AG09309 (cell line): ENCODE data around the gene SSR3.
A peak's percentile ranks its signal among the peaks of the same experiment; 100 is the strongest.

Experiments
- DNase-seq: peaks from one replicate; pipeline ENCODE4 v3.0.0-alpha.2; 2010; ENCODE audit warnings: low read depth
- H3K4me3 ChIP-seq: 2 replicates; pipeline ENCODE4 v1.5.1; 2011; ENCODE audit warnings: mild to moderate bottlenecking, low read depth, low read length, moderate library complexity; ENCODE audit not compliant: control insufficient read depth
- CTCF ChIP-seq: IDR thresholded peaks from 2 replicates; pipeline ENCODE4 v1.5.1; 2011; ENCODE audit warnings: mild to moderate bottlenecking, low read depth, low read length, inconsistent platforms; ENCODE audit not compliant: insufficient read depth, control insufficient read depth; ENCODE audit errors: missing control alignments

SSR3 gene

GRCh38 chr3:156511987-156512677, 42.8 kb downstream of the SSR3 start:
- H3K4me3 ChIP-seq: no peak overlapping the region
- TF ChIP-seq CTCF: no peak
- DNase-seq: no peak

- peak; percentile 29 for DNase-seq
- no peak overlapping the region for H3K4me3 ChIP-seq
- peak; percentile 42 for TF ChIP-seq CTCF
Measured at GRCh38 chr3:156509189-156510174, 45.4 kb downstream of the SSR3 start.

- no peak for DNase-seq
- TF ChIP-seq CTCF: no peak
- no peak overlapping the region for H3K4me3 ChIP-seq
Measured at GRCh38 chr3:156507285-156507684, 47.6 kb downstream of the SSR3 start.

- TF ChIP-seq CTCF: no peak
Measured at GRCh38 chr3:156498307-156498706, 56.6 kb downstream of the SSR3 start.

GRCh38 chr3:156497326-156497725, 57.6 kb downstream of the SSR3 start:
- H3K4me3 ChIP-seq: no peak overlapping the region
- peak; percentile 18 for DNase-seq
- no peak for TF ChIP-seq CTCF

More at GRCh38 chr3:156498307-156498706, 56.6 kb downstream of the SSR3 start:
- H3K4me3 ChIP-seq: no peak overlapping the region
- no peak for DNase-seq

- DNase-seq: no peak
- no peak overlapping the region for H3K4me3 ChIP-seq
- no peak for TF ChIP-seq CTCF
Measured at GRCh38 chr3:156495816-156496215, 59.1 kb downstream of the SSR3 start.
